Measurements from ENCODE around the gene GLIPR1.
"Not testable (repeated sequence)": the region's sequence is repeated elsewhere in the genome, so short reads cannot be mapped to it uniquely, and the experiment has no call there.

The GLIPR1 gene

GRCh38 chr12:75476071-75476470 is 4.5 kb upstream of the GLIPR1 start:
- DNase-seq = no peak

DNA sequence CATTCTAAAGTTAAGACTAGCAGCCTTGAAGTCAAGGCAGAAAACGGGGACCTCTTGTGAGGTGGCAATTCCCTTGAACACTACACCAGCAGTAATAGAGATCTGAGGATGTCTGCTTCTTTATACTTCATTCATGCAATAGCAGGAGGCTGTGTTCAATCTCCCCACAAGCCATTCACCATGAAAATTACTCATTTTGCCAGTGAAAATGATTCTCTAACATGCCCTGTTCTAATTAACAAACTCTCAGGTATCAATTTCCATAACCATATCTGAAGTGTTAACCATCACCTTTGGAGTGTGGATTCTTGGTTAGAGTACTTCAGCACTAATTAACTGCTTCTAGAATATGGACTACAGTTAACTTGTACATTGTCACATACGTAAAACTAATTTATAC is 3.4 kb upstream of the GLIPR1 start:
- no peak for DNase-seq

- DNase-seq = no peak
These were observed 2.3 kb upstream of the GLIPR1 start for GRCh38 chr12:75478116-75478794.

- DNase-seq = no peak
These were observed 543 bp upstream of the GLIPR1 start for GRCh38 chr12:75479963-75480461.

- no peak for DNase-seq
These were observed 604 bp downstream of the GLIPR1 start for GRCh38 chr12:75481013-75481705.

GRCh38 chr12:75481774-75482173 is 1.2 kb downstream of the GLIPR1 start:
- no peak for DNase-seq

DNA sequence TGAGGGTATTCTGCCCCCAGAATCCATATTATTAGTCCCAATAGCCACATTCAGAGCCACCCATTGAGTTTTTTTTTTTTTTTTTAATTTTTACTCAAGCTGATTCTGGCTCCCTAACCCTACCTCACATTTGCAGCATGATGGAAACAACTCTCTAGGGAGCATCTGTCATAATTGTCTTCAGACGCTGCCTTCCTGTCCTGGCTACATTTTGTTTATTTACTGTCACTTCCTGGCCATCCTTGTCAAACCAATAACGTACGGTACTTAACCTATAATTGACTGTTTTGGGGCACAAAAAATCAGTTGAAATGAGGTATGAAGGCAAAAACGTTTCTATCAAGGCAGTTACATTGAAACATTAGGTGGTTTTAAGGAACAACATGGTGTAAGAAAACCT is 2.1 kb downstream of the GLIPR1 start:
- DNase-seq = no peak

- DNase-seq = no peak
These were observed 2.9 kb downstream of the GLIPR1 start for GRCh38 chr12:75483431-75483830.

DNA sequence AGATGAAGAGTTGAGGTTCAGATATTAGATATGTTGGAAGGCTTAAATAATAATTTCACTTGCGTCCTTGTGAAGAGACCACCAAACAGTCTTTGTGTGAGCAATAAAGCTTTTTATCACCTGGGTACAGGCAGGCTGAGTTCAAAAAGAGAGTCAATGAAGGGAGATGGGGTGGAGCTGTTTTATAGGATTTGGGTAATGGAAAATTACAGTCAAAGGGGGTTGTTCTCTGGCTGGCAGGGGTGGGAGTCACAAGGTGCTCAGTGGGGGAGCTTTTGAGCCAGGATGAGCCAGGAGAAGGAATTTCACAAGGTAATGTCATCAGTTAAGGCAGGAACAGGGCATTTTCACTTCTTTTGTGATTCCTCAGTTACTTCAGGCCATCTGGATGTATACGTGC is 3.9 kb downstream of the GLIPR1 start:
- not testable (repeated sequence) for DNase-seq

DNA sequence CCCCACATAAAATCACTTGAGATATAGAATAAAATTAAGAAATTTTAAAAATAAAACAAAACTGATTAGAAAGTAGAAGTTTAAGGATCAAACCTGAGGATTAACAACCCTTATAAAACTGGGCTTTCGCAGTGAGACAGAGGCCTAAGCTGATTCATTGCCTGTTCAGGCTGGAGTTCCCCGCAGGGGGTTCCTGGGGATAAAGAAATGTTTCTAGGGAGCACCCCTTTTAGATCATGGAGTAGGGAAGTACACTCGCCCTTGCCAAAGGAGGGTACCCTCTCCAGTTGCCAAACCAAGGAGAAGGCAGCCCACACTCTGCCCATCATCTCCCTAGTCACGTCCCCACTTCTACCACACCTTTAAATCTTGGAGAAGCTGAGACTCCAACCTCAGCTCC is 6.8 kb downstream of the GLIPR1 start:
- no peak for DNase-seq

DNA sequence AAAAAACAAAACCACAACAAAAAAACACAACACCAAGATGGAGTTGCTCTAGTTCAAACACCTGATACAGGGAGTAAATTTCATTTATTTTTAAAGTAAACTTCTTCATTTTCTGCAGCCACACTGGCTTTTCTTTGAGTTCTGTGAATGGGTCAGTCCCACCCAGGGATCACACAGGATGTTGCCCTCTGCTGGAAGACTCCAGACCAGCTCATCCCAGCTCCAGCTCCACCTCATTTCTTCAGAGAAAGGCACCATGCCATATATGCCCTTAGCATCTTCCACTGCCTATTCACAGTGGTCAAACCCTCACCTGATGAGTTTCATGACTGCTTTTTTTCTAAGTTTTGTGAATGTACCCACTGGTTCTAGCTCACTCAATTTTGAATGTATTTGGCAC is 8.0 kb downstream of the GLIPR1 start:
- DNase-seq = no peak

DNA sequence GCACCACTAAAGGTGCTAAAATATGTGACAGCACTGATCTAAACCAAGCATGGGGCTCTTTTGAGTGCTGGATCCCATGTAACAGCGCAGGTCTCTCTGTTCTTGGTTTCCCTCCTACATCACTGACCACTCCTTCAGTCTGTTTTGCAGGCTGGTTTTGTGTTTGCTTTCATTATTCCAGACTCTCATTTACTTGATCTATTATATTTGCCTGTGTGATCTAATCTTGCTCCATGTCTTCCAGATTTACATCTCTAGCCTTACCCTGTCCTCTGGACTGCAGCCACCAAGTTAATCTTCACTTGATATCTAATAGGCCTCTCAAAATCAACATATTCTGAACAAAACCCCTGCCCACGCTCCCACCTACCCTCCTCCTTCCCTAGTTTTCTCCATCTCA is 8.6 kb downstream of the GLIPR1 start:
- no peak for DNase-seq

- no peak for DNase-seq
These were observed 9.2 kb downstream of the GLIPR1 start for GRCh38 chr12:75489613-75490210.

DNA sequence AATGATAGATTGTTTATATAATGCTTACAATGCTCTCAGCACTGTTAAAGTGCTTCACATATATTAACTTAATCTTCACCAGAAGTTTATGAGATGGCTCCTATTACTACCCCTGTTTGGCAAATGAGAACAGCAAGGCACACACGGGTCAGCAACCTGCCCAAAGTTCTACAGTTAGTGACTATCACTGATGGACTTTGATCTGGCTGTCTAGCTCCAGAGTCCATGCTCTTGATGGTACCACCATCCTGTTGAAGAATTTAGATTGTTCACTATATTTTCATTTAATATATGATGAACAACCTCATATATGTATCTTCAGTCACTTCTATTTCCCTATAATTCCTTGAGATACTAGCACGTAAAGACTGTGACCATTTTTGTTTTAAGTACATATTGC is 10.6 kb downstream of the GLIPR1 start:
- no peak for DNase-seq

GRCh38 chr12:75503459-75503858 is 22.9 kb downstream of the GLIPR1 start:
- no peak for DNase-seq

- DNase-seq = no peak
These were observed 23.3 kb downstream of the GLIPR1 start for GRCh38 chr12:75503866-75504265.

DNA sequence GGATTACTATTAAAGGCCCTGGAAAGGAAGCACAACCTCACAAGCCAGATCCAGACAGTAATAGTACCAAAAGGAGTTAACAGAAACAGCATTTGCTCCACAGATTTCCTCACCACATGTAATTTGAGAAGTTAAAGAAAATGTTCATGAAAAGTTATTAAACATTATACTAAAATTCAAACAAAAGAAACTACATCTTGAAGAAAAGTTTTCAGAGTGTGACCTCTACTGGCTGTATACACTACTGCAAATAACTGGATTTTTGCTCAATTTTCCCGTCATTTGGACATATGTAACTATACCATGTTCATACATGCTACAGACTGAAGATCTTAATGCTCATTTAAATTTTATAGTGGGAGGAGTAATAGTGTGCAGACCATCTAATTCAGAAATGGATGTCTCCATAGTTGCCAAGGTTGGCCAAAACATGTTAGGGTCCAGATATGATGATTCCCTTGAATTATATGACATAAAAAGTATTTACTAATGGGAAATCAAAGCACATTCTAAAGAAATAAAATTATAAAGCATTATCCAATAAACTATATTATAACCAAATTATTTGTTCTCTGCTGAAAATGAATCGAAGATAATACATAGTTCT is 25.3 kb downstream of the GLIPR1 start:
- DNase-seq = no peak

DNA sequence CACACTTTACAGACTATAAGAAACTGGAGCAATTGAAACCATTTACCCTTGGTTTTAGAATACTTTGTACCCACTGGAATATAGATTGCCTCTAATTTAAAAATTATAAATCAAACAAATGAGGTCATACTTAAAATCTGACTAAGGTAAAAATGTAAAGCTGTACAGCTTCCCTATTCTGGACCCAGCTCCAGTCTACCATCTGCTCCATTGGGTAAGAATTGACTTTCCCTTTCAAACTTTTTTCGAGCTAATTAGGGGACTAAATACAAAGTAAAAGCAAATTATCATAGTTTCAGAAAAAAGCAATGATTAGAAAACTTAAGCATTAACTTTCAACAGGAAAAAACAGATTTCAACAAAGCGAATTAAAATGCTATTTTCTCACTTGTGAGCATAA is 26.5 kb downstream of the GLIPR1 start:
- no peak for DNase-seq

GRCh38 chr12:75508159-75508558 is 27.6 kb downstream of the GLIPR1 start:
- DNase-seq = no peak

DNA sequence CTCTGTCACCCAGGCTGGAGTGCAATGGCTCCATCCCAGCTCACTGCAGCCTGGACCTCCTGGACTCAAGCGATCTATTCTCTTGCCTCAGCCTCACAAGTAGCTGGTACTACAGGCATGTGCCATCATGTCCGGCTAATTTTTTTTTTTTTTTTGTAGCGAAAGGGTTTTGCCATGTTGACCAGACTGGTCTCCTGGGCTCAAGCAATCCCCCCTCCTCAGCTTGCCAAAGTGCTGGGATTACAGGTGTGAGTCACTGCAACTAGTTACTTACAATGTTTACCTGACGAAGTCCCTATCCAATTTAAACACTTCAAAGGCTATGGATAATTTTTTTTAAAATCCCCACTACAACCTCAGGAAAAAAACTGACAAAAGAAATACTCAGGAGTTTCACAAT is 29.1 kb downstream of the GLIPR1 start:
- no peak for DNase-seq

GRCh38 chr12:75511116-75512048 is 30.8 kb downstream of the GLIPR1 start, which contains the start of gene KRR1:
TSS of gene KRR1 (minus strand) at chr12:75511609. CDS start at chr12:75511597, 12 bp downstream.
- peak; percentile 98 for DNase-seq

GRCh38 chr12:75521224-75521623 is 40.7 kb downstream of the GLIPR1 start:
- not testable (repeated sequence) for DNase-seq

Measured in NCI-H510A (cell line).